GM18861 (cell line): Measurements from ENCODE around the gene C1orf185.
"Not testable (repeated sequence)": the region's sequence is repeated elsewhere in the genome, so short reads cannot be mapped to it uniquely, and the experiment has no call there.

Experiments used
- ATAC-seq: cut with Tn5 transposase; IDR thresholded peaks from one replicate; pipeline ENCODE4 v1.9.1; 2021; ENCODE audit not compliant: unreplicated experiment

C1orf185 gene

DNA sequence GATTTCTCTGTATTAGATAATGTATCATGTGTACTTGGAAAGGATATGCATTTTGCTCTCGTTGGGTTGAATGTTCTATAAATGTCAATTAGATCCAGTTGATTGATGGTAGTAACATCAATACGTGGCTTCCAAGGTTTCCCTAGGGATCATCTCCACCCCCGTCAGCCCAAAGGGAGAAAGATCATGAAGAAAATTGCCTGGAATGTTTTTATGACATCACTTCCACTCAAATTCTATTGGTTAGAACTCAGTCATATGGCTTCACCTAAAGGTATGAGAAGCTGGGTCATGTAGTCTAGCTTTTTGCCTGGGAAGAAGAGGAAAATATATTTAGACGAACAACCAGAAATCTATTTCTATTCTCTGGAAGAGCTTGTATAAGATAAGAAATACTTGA is at the start of gene C1orf185:
Gene C1orf185, plus strand, starts transcription at position 253 of the 400 bp plus-strand sequence. Its CDS starts 6 bp downstream, at position 259.
- no peak for ATAC-seq

DNA sequence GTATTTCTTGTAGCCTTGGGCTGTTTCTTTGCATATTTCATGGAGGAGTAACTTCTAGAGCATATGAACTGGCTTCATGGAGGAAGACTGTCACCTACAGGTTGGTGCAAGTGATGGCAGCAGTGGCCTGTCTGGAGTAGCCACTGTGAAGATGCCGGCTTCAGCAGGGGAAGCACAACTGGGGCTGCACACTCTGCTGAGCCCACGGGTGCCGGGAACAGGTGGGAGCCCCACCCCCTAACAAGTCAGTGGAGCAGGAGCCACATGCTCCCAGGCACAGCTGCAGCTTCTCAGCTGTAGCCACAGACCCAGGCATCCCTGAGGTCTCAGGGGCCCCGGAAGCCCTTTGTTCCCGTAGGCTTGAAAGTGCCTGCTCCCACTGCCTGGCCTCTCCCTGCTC is 43.2 kb upstream of the C1orf185 start:
- no peak for ATAC-seq

DNA sequence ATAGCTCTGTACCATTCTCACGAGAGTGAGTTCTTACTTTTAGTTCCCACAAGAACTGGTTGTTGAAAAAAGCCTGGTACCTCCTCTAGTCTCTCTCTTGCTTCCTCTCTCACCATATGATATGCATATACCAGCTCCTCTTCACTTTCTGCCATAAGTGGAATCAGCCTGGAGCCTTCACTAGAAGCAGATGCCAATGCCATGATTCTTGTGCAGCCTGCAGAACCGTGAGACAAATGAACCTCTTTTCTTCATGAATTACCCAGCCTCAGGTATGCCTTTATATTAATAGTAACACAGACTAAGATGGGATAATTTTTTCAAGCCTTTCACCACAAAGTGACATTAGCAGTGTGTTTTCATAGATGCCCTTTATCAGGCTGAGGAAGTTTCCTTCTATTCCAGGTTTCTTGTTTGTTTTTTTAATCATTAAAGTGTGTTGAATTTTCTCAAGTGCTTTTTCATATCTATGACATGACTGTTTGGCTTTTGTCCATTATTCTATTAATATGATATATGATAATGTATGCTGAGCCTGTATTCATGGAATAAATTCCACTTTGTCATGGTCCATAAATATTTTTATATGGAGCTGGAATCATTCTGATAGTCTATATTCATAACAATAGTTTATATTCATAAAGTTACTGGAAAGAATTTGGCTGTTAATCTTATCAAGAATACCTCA is 40.7 kb upstream of the C1orf185 start:
- no peak for ATAC-seq

DNA sequence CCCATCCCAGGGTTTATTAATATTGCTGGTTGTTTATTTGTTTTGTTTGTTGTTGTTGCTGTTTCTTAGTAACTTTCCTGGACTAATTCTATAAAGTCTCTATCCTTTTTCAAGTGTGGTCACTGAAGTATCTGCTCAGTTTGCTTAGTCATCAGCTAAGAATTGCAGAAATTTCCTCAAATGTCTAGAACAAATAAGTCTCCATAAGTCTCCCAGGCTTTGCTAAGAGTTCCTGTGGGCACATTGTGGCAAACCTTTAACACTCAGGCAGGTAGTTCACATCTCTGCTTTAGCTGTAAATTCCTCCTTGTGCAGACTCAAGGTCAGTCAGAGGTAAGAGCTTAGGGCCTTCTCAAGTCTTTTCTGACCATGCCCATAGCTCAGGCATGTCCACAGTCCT is 38.9 kb upstream of the C1orf185 start:
- ATAC-seq, result no peak

DNA sequence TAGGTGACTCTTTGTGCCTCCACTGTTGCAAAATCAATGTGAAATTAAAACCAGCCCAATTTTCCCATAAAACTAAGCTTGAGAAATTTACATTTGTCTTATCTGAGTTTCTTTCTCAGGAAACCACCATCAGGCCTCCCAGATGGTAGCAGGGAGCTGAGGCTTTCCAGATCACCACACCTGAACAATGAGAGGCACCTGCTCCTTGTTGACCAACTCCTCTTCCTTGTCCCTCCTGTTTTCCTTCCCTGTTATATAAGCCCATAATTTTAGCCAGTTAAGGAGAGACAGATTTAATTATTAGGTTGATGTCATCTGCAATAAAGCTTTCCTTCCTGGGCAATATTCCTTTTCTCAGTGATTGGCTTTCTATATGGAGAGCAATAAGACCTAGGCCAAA is 32.0 kb upstream of the C1orf185 start:
- no peak for ATAC-seq

DNA sequence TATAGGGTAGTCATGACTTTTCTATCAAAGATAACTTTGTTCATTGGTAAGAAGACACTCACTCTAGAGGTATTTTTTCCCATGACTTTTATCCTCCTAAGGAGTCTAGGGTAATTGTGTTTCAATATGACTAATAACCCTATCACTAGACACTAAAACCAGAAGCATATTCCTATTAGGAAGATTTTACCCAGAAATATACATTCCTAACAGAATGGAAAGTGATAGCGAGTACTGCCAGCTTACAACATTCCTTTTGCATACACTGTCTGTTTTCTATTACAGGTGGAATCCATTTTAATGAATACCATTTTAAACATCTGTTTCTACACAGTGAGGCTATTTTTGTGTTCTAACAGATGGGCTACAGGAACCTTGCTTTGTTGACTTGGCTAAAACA is 31.4 kb upstream of the C1orf185 start:
- ATAC-seq, result no peak

DNA sequence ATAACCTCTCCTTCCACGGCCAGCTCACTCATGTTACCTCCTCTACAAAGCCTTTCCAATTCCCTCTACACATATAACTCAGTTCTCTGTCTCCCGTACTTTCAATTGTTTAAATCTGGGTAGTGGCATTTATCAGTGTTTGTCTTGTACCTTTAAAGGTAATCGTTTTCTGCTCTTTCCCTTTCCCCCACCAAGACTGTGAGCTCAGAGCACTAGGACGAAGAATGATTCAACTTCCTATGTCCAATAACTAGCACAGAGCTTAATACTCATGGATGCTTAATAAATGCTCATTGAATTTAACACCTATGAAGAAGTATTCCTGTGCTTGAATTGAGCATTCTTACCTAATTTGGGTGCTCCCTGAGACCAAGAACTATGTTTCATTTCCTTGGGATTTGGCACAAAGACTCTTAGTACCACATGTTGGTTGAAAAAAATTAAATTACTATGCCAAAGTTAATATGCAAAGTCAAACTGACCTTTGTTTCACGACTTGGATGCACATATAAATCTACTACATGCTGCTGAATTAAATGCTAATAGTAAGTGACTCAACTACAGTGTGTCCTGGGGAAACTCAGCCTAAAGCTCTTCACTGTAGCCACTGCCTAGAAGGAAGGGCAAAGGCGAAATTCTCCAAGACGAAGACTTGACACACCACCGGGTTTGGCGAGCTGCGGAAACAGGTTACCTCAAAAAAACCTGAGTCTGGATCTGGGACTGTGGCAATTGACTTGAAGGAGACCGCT is 30.6 kb upstream of the C1orf185 start:
- ATAC-seq, result no peak

DNA sequence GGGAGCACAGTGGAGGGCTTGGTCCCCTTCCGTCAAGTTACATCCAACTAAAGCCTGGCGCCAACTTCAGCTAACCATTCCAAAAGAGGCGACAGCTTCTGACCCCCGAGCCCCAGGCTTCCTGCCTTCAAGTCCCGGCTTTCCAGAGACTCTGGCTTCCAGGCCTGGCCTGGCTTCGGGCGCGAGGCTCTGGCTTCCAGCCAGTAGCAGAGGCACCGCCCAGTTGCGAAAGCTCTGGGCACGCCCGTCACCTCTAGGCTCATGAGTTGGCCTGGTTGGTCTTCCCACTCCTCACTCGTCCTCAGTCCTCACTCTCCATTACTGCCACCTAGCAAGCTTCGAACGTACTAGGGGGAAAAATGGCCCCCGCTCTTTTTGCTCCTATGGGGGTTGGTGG is 30.0 kb upstream of the C1orf185 start:
- no peak for ATAC-seq

DNA sequence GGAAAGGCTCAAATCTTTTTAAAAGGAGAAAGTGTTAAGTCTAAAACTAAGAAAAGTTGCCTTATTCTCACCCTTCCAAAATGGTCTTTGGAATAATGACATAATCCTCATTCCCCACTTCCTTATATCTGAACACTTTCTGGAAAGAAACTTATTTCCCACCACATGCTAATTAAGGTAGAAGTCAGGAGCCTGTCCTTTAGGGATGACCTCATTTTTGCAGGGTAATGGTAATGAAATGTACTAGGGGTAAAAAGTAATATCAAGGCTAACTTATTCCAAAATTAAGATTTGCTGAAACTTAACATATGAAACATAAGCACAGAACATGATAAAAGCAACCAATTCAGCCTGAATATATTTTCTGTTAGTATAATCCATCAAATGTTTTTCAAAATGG is 29.4 kb upstream of the C1orf185 start:
- ATAC-seq, result no peak

DNA sequence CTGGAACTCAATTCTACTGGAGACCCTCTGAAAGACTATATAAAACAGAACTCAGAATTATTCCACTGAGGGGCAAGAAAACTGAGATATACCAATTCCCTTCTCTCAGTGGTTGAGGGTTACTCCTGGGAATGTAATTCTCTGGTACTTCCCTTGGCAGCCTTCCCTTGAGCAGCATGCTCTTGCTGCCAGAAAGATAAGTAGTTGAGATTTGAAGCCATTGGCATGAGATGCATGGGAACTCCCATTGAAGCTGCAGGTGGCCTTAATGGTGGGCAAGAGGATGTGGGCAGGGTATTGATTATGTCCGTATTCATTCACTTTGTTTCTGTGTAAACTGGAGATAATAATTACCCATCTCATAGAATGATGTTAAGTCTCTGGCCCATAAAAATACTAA is 28.6 kb upstream of the C1orf185 start:
- no peak for ATAC-seq

DNA sequence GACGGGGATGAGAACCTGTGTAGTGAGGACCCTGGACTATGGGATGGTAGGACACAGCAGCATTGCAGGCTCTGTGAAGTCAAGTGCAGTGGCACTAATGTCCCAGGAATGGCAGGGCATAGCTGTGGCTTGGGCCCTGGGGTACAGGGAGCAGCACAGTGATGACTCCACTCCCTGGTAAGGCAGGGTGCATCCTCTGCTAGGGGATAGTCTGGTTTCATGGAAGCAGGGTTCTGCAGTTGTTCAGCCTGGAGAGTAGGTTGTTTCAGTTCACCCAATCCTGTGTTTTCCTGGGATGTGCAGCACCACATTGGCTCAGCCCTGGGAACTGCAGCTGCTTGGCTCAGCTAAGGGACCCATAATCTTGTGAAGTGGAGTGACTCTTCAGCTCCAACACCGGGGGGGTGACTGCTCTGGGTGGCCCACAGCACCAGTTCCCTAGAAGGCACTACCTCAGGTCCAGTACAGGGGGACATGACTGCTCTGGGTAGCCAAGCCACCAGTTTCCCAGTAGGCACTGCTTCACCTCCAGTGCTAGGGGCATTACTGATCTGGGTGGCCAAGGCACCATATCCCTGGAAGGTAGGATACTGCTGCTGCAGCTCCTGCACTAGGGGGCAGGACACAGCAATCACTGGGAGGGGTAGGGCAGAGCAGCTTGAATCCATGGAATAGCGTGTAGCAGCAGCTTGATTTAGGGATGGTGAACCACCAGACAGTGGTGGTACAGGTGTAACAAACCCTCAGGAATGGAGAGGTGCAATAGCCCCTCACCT is 15.3 kb upstream of the C1orf185 start:
- ATAC-seq, result no peak

DNA sequence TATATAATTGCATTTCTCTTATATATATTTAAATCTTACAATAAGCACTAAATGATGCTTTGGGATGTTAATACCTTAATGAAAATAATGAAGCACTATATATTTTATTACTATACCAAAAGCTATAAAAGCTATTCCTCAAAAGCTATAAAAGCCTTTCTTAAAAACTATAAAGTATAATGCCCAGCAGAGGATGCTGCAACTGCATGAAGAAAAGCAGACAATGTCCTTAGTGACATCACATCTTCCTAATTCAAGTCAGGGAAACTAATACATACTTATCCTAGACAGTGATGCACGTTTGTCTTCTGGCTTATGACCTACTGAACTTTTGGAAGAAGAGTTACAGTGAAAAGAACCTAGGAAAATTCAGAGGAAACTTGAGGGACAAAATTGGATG is 13.6 kb upstream of the C1orf185 start:
- no peak for ATAC-seq

DNA sequence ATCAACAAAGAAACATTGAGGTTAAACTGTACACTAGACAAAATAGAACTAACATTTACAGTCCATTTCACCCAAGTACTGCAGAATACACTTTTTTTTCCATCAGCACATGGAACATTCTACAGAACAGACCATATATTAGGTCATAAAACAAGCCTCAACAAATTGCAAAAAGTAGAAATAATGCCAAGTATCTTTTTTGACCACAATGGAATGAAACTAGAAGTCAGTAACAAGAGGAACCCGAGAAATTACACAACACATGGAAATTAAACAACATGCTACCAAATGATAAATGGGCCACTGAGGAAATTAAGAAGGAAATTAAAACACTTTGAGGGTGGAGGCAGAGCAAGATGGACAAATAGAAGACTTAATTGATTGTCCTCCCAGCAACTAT is 8.4 kb upstream of the C1orf185 start:
- ATAC-seq, result no peak

DNA sequence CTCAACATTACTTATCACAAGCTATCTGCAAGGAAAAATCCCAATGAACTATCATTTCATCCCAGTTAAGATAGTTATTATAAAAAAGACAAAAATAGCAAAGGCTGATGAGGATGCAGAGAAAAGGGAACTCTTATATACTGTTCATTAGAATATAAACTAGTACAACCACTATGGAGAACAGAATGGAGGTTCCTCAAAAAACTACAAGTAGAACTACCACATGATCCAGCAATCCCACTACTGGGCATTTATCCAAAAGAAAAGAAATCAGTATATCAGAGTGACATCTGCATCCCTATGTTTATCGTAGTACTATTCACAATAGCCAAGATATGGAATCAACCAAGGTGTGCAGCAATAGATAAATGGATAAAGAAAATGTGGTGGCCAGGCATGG is 4.9 kb upstream of the C1orf185 start:
- ATAC-seq, result no peak

DNA sequence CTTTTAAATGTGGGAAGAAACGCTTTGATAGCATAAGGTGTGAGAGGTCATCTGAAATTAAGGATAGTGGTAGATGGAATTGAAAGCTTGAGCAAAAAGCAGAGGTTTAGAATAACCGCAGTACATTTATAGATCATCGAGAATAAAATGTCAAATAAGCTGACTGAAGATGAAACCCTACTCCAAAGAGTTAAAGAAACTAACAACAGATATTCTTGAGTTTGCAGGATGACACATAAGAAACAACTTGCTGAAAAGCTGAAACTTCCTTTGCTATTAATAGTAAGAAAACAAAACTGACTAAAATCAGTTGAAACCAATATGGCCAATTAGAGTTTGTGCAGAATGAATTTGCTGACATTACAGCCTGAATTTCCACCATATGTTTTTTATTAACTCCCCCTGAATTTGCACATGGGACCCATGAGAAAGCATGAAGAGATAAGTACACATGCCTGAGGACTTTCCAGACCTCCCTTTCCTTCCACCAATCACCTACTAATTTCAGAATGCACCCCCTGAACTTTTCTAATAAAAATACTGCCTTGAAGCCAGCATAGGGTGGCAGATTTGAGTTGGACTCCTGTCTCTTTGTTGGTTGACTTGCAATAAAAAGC is 1.7 kb upstream of the C1orf185 start:
- ATAC-seq, result no peak

DNA sequence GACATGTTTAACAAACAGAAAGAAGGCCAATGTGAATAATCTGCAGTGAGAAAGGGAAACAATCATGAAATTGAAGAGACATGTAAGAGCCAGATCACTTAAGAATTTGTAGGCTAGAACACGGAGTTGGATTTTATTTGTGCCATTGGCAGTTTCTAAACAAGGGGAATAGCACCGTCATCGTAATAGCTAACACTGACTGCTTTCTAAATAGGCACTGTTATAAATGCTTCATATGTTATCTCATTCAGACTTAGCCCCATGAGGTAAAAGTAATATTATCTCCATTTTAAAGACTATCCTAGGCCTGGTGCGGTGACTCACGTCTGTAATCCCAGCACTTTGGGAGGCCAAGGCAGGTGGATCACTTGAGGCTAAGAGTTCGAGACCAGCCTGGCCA is 12.1 kb downstream of the C1orf185 start:
- no peak for ATAC-seq

DNA sequence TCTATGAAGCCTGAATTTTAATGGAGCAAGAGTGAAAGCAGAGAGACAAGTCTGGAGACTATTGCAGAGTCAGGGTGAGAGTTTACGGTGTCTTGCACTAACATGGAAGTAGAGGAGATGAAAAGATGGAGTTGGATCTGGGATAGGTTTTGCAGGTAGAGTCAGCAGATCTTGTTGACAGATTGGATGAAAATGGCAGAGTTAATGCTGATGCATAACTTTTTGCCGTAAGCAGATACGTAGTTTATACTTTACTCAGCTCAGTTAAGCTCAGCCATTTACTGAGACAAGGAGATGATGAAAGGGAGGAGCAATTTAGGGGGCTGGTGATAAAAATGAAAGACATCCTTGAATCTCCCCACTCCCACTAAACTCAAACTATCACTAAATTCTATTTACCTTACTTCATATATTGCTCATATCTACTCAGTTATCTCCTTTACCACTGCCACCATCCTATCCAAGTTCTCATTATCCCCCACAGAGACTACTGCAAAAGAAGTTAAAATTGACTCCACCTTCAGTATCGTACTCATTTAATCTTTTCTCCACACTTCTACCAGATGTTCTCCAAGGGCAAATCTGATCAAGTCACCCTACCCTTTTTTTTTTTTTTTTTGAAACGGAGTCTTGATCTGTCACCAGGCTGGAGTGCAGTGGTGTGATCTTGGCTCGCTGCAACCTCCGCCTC is 13.8 kb downstream of the C1orf185 start:
- ATAC-seq, result no peak

DNA sequence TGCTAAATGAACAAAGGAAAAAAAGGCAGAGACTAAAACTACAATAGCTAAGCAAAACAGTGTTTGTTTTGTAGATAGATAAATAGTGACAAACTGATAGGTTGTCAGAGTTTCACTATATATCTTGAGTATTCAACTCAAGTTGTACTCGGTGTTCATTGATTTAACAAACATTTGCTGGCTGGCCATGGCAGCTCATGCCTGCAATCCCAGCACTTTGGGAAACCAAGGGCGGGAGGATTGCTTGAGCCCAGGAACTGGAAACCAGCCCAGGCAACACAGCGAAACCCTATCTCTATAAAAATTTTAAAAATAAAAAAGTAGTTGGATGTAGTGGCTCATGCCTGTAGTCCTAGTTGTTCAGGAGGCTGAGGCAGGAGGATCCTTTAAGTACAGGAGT is 17.3 kb downstream of the C1orf185 start:
- ATAC-seq, result no peak

DNA sequence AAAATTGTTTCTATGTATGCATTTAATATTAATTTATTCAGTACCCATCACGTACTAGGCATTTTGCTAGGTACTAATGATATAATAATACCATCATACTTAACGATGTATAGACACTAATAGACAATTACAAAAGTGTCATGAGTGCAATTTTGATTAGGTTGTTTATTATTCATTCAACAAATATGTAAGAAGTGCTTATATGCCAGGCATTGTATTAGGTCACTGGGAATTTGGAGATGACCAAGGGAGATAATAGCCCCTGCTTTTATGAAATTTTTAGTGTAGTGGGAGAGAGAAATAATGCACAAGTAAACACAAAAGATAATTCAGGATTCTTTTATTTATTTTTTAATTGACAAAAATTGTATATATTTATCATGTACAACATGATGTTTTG is 18.6 kb downstream of the C1orf185 start:
- no peak for ATAC-seq

DNA sequence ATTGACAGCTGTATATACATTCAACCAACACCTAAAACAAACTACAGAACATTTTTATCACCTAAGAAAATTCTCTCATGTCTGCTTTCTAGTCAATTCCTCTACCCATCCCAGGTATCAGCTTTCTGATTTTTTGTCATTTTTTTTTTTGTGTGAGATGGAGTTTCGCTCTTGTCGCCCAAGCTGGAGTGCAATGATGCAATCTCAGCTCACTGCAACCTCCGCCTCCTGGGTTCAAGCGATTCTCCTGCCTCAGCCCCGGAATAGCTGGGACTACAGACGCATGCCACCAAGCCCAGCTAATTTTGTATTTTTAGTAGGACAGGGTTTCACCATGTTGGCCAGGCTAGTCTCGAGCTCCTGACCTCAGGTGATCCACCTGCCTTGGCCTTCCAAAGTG is 25.1 kb downstream of the C1orf185 start:
- ATAC-seq, result not testable (repeated sequence)

DNA sequence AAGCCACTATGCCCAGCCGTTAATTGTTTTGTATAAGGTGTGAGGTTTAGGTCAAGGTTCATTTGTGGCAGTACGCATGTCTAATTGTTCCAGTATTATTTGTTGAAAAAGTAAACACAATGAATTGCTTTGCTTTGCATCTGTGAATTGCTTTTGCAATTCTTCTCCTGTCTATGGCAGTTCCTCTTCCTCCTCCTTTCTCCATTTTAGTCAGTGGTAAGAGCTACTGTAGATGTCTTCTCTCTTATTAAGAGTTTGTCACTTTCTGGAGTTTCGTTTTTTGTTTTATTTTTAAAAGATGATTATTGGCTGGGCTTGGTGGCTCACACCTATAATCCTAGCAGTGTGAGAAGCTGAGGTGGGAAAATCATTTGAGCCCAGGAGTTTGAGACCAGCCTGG is 29.2 kb downstream of the C1orf185 start:
- no peak for ATAC-seq
